K562 (cell line): ENCODE measurements around the gene REM1. TPM values are rescaled to one million over a fixed set of nuclear protein-coding genes. Genes with fewer than 3 reads are reported as not detected.

Experiments
- GABPB2 ChIP-seq: fragments of 250-450 bp; sonication (Bioruptor Pico); conservative IDR thresholded peaks from 2 replicates; pipeline ENCODE4 v1.5.1; 2021; ENCODE audit warnings: mild to moderate bottlenecking
- JUNB ChIP-seq: fragments of 450-650 bp; formaldehyde crosslinking; conservative IDR thresholded peaks from 2 replicates; pipeline ENCODE4 v1.4.0; 2020; ENCODE audit warnings: mild to moderate bottlenecking
- KDM5B ChIP-seq: fragments of 200-600 bp; sonication (generic); IDR thresholded peaks from 2 replicates; pipeline ENCODE4 v1.6.1; 2012; ENCODE audit warnings: low read depth, mild to moderate bottlenecking, moderate library complexity, low read length, control low read depth, inconsistent platforms; ENCODE audit not compliant: insufficient replicate concordance
- MXI1 ChIP-seq: IDR thresholded peaks from 2 replicates; pipeline ENCODE4 v1.6.1; 2011; ENCODE audit warnings: low read depth, mild to moderate bottlenecking, improper control_type of control experiment, low read length
- SIRT6 ChIP-seq: IDR thresholded peaks from one replicate; pipeline ENCODE4 v1.6.1; 2012; ENCODE audit warnings: low read depth, mild to moderate bottlenecking, control low read depth, inconsistent platforms, low read length, moderate library complexity
- ZKSCAN3 ChIP-seq: fragments of 250-450 bp; sonication (Bioruptor Pico); IDR thresholded peaks from 2 replicates; pipeline ENCODE4 v1.4.0; 2020
- ZNF12 ChIP-seq: sonication (generic); formaldehyde crosslinking; IDR thresholded peaks from 2 replicates; pipeline ENCODE4 v1.4.0; 2020; ENCODE audit warnings: mild to moderate bottlenecking, missing genetic modification reagents
- ZNF408 ChIP-seq: fragments of 250-450 bp; sonication (Bioruptor Pico); IDR thresholded peaks from 2 replicates; pipeline ENCODE4 v1.4.0; 2020; ENCODE audit warnings: low read depth, mild to moderate bottlenecking, moderate library complexity
- polyA plus RNA-seq, 8 experiments: library from polyadenylated mRNA; depleted of rRNA in 4 of 8; stranded (reverse) in 5 of 8; unstranded in 3 of 8; fragments of >200 nt; fragmentation: Nextera tagmentation in 2 of 8; fragmentation: Illumina TruSeq in 1 of 8; extraction: Ambion mirVana in 2 of 8; extraction: Trizol in 1 of 8; gene quantifications; 2 replicates each; pipeline versions ENCODE4 v1.2.1 to v1.2.3, GENCODE V29; 2011 to 2014; ENCODE audit warnings: inconsistent platforms in 1 of 8, missing spikeins in 1 of 8
- total RNA-seq, 7 experiments: library from RNA; depleted of rRNA in 6 of 7; stranded (reverse); fragments of >200 nt in 6 of 7; fragmentation: Illumina TruSeq in 2 of 7; extraction: Trizol in 2 of 7; gene quantifications; 2 replicates each; pipeline versions ENCODE4 v1.2.1 to v1.2.3, GENCODE V29; 2011 to 2021; ENCODE audit warnings: low replicate concordance in 1 of 7
- TF ChIP-seq, protein P1 (sequence below): sonication (generic); formaldehyde crosslinking; IDR thresholded peaks from 2 replicates; pipeline ENCODE4 v1.8.1; 2023; ENCODE audit warnings: mild to moderate bottlenecking, missing genetic modification reagents
- TF ChIP-seq, protein P2 (sequence below): fragments of 250-450 bp; sonication (Bioruptor Pico); IDR thresholded peaks from 2 replicates; pipeline ENCODE4 v1.5.0; 2021
- TF ChIP-seq, protein P3 (sequence below): sonication (generic); IDR thresholded peaks from 2 replicates; pipeline ENCODE4 v1.6.1; 2016
- TF ChIP-seq, protein P4 (sequence below): fragments of 250-450 bp; sonication (Bioruptor Pico); IDR thresholded peaks from 2 replicates; pipeline ENCODE4 v1.8.0; 2021; ENCODE audit warnings: borderline replicate concordance, mild to moderate bottlenecking, moderate library complexity; ENCODE audit not compliant: poor library complexity, severe bottlenecking
- TF ChIP-seq, protein P5 (sequence below): fragments of 200-800 bp; sonication (Bioruptor generic); IDR thresholded peaks from 2 replicates; pipeline ENCODE4 v1.6.1; 2016; ENCODE audit warnings: missing genetic modification characterization, missing compliant biosample characterization
- TF ChIP-seq, protein P6 (sequence below): fragments of 450-650 bp; IDR thresholded peaks from one replicate; pipeline ENCODE4 v1.6.1; 2018; ENCODE audit warnings: mild to moderate bottlenecking, moderate library complexity; ENCODE audit not compliant: partially characterized antibody

Gene REM1
- total and polyA plus RNA-seq, 9 of the 15 experiments (the other 6 are each of a cell fraction or from before 2014, with no cell fraction given) = not detected

DNA sequence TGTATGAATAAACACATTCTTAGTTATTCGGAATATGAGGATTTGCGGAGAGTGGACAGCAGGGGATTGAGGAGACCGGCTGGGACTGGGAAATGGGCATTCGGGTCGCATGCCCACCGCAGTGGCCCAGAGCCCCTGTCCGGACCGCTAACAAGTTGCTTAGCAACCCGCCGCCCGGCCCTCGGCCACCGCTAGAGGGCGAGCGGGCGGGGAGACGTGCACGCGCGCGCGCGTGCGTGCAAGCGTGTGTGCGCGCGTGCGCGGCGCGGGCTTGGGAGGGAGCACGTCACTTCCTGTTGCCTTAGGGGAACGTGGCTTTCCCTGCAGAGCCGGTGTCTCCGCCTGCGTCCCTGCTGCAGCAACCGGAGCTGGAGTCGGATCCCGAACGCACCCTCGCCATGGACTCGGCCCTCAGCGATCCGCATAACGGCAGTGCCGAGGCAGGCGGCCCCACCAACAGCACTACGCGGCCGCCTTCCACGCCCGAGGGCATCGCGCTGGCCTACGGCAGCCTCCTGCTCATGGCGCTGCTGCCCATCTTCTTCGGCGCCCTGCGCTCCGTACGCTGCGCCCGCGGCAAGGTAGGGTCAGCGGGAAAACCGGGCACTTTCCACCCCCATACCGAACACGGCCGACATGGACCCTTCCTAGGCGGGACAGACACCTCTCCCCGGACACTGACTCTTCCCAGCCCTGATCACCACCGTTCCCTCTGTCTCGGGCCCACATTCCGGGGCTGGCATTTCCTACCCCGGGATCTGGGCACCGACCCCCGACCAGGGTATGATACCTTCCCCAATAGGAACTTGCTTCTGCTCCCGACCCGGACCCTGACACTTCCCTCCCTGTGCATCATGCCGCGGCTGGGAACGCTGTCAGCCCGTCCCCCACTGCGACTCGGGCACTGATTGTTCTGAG lies 39.3 kb downstream of the REM1 start, which contains the start of gene HM13 (continued):
- TF ChIP-seq, protein P1, sequence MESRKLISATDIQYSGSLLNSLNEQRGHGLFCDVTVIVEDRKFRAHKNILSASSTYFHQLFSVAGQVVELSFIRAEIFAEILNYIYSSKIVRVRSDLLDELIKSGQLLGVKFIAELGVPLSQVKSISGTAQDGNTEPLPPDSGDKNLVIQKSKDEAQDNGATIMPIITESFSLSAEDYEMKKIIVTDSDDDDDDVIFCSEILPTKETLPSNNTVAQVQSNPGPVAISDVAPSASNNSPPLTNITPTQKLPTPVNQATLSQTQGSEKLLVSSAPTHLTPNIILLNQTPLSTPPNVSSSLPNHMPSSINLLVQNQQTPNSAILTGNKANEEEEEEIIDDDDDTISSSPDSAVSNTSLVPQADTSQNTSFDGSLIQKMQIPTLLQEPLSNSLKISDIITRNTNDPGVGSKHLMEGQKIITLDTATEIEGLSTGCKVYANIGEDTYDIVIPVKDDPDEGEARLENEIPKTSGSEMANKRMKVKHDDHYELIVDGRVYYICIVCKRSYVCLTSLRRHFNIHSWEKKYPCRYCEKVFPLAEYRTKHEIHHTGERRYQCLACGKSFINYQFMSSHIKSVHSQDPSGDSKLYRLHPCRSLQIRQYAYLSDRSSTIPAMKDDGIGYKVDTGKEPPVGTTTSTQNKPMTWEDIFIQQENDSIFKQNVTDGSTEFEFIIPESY (CRISPR knock-in tag) = no peak
- no peak for TF ChIP-seq ZNF12 (CRISPR knock-in tag)
- TF ChIP-seq, protein P2, sequence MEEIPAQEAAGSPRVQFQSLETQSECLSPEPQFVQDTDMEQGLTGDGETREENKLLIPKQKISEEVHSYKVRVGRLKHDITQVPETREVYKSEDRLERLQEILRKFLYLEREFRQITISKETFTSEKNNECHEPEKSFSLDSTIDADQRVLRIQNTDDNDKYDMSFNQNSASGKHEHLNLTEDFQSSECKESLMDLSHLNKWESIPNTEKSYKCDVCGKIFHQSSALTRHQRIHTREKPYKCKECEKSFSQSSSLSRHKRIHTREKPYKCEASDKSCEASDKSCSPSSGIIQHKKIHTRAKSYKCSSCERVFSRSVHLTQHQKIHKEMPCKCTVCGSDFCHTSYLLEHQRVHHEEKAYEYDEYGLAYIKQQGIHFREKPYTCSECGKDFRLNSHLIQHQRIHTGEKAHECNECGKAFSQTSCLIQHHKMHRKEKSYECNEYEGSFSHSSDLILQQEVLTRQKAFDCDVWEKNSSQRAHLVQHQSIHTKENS = no peak
- TF ChIP-seq, protein P3, sequence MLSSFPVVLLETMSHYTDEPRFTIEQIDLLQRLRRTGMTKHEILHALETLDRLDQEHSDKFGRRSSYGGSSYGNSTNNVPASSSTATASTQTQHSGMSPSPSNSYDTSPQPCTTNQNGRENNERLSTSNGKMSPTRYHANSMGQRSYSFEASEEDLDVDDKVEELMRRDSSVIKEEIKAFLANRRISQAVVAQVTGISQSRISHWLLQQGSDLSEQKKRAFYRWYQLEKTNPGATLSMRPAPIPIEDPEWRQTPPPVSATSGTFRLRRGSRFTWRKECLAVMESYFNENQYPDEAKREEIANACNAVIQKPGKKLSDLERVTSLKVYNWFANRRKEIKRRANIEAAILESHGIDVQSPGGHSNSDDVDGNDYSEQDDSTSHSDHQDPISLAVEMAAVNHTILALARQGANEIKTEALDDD = no peak
- TF ChIP-seq, protein P4, sequence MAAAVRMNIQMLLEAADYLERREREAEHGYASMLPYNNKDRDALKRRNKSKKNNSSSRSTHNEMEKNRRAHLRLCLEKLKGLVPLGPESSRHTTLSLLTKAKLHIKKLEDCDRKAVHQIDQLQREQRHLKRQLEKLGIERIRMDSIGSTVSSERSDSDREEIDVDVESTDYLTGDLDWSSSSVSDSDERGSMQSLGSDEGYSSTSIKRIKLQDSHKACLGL (CRISPR knock-in tag) = peak; percentile 17
- peak; percentile 93 for TF ChIP-seq KDM5B
- peak; percentile 73; the same call in 1 of the 2 replicates for TF ChIP-seq MXI1
- no peak for TF ChIP-seq ZKSCAN3 (CRISPR knock-in tag)
- TF ChIP-seq, protein P5, sequence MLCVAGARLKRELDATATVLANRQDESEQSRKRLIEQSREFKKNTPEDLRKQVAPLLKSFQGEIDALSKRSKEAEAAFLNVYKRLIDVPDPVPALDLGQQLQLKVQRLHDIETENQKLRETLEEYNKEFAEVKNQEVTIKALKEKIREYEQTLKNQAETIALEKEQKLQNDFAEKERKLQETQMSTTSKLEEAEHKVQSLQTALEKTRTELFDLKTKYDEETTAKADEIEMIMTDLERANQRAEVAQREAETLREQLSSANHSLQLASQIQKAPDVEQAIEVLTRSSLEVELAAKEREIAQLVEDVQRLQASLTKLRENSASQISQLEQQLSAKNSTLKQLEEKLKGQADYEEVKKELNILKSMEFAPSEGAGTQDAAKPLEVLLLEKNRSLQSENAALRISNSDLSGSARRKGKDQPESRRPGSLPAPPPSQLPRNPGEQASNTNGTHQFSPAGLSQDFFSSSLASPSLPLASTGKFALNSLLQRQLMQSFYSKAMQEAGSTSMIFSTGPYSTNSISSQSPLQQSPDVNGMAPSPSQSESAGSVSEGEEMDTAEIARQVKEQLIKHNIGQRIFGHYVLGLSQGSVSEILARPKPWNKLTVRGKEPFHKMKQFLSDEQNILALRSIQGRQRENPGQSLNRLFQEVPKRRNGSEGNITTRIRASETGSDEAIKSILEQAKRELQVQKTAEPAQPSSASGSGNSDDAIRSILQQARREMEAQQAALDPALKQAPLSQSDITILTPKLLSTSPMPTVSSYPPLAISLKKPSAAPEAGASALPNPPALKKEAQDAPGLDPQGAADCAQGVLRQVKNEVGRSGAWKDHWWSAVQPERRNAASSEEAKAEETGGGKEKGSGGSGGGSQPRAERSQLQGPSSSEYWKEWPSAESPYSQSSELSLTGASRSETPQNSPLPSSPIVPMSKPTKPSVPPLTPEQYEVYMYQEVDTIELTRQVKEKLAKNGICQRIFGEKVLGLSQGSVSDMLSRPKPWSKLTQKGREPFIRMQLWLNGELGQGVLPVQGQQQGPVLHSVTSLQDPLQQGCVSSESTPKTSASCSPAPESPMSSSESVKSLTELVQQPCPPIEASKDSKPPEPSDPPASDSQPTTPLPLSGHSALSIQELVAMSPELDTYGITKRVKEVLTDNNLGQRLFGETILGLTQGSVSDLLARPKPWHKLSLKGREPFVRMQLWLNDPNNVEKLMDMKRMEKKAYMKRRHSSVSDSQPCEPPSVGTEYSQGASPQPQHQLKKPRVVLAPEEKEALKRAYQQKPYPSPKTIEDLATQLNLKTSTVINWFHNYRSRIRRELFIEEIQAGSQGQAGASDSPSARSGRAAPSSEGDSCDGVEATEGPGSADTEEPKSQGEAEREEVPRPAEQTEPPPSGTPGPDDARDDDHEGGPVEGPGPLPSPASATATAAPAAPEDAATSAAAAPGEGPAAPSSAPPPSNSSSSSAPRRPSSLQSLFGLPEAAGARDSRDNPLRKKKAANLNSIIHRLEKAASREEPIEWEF = peak; percentile 91; the same call in 1 of the 2 replicates
- no peak for TF ChIP-seq JUNB (CRISPR knock-in tag)
- no peak for TF ChIP-seq SIRT6
- no peak for TF ChIP-seq GABPB2
- TF ChIP-seq, protein P6, sequence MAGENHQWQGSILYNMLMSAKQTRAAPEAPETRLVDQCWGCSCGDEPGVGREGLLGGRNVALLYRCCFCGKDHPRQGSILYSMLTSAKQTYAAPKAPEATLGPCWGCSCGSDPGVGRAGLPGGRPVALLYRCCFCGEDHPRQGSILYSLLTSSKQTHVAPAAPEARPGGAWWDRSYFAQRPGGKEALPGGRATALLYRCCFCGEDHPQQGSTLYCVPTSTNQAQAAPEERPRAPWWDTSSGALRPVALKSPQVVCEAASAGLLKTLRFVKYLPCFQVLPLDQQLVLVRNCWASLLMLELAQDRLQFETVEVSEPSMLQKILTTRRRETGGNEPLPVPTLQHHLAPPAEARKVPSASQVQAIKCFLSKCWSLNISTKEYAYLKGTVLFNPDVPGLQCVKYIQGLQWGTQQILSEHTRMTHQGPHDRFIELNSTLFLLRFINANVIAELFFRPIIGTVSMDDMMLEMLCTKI = no peak
- no peak for TF ChIP-seq ZNF408 (CRISPR knock-in tag)
